DND-41 (cell line): ENCODE data around the gene SLC38A3.
A peak's percentile ranks its signal among the peaks of the same experiment; 100 is the strongest.
"Not testable (repeated sequence)": the region's sequence is repeated elsewhere in the genome, so short reads cannot be mapped to it uniquely, and the experiment has no call there.

Experiments used
- ATAC-seq: fragments of 200-7000 bp; cut with Tn5 transposase; 3 replicates; pipeline ENCODE4 v1.9.1; 2021; ENCODE audit warnings: low read depth; ENCODE audit not compliant: insufficient read depth
- DNase-seq: peaks from one replicate; pipeline ENCODE4 v3.0.0-alpha.2; 2020
- H2AFZ ChIP-seq: 2 replicates; pipeline ENCODE4 v1.6.0; 2012; ENCODE audit warnings: low read depth, low read length
- H3K27ac ChIP-seq: 2 replicates; pipeline ENCODE4 v1.5.1; 2012; ENCODE audit warnings: low read length, inconsistent platforms
- H3K27me3 ChIP-seq: fragments of 200-600 bp; sonication (generic); 2 replicates; pipeline ENCODE4 v1.6.0; 2012; ENCODE audit warnings: low read length, mild to moderate bottlenecking, inconsistent platforms; ENCODE audit not compliant: insufficient read depth, poor library complexity
- H3K36me3 ChIP-seq: 2 replicates; pipeline ENCODE4 v1.5.1; 2012; ENCODE audit warnings: low read length, inconsistent platforms; ENCODE audit not compliant: insufficient read depth
- H3K4me1 ChIP-seq: 2 replicates; pipeline ENCODE4 v1.5.1; 2012; ENCODE audit warnings: mild to moderate bottlenecking, low read length; ENCODE audit not compliant: insufficient read depth
- H3K4me2 ChIP-seq: 2 replicates; pipeline ENCODE4 v1.6.0; 2012; ENCODE audit warnings: mild to moderate bottlenecking, moderate library complexity, low read length, inconsistent platforms; ENCODE audit not compliant: insufficient read depth
- H3K4me3 ChIP-seq, 2 experiments: fragments of 200-600 bp in 1 of 2; shearing (Covaris generic) in 1 of 2; 2 replicates each; pipeline ENCODE4 v1.5.1; 2012 to 2016; ENCODE audit warnings: inconsistent platforms in 2 of 2, low read length in 2 of 2, mild to moderate bottlenecking in 2 of 2, low read depth in 1 of 2, moderate library complexity in 1 of 2
- H3K79me2 ChIP-seq: 2 replicates; pipeline ENCODE4 v1.6.0; 2012; ENCODE audit warnings: low read length, inconsistent platforms; ENCODE audit not compliant: insufficient read depth
- H3K9ac ChIP-seq: 2 replicates; pipeline ENCODE4 v1.6.0; 2012; ENCODE audit warnings: low read depth, mild to moderate bottlenecking, inconsistent platforms, low read length, moderate library complexity
- H3K9me3 ChIP-seq: 2 replicates; pipeline ENCODE4 v1.5.1; 2012; ENCODE audit warnings: low read length, moderate library complexity, mild to moderate bottlenecking, inconsistent platforms; ENCODE audit not compliant: insufficient read depth, severe bottlenecking
- H4K20me1 ChIP-seq: 2 replicates; pipeline ENCODE4 v1.6.0; 2012; ENCODE audit warnings: low read length; ENCODE audit not compliant: insufficient read depth
- CTCF ChIP-seq: IDR thresholded peaks from 2 replicates; pipeline ENCODE4 v1.5.1; 2012; ENCODE audit warnings: borderline replicate concordance, low read length, moderate library complexity, mild to moderate bottlenecking; ENCODE audit not compliant: poor library complexity, severe bottlenecking; ENCODE audit errors: extremely low read depth
- EZH2 ChIP-seq: IDR thresholded peaks from 3 replicates; pipeline ENCODE4 v1.6.1; 2012; ENCODE audit warnings: borderline replicate concordance, low read depth, mild to moderate bottlenecking, moderate library complexity, low read length, inconsistent platforms; ENCODE audit not compliant: severe bottlenecking

The SLC38A3 gene

GRCh38 chr3:50260027-50260941, 55.2 kb downstream of the SLC38A3 start:
- peak overlapping the region; percentile 19 to 60; a peak in 3 of 4 replicates for H3K4me3 ChIP-seq
- H3K36me3 ChIP-seq = peaks cover 27% of the 10 kb centered on the region
- peak; percentile 83 for DNase-seq
- peaks cover 18% of the 10 kb centered on the region for H3K4me1 ChIP-seq
- no peaks in the 10 kb centered on the region for H3K9me3 ChIP-seq
- TF ChIP-seq EZH2 (no peak), CTCF (peak; percentile 95)
- no peaks in the 10 kb centered on the region for H3K27me3 ChIP-seq
- H3K79me2 ChIP-seq = no peaks in the 10 kb centered on the region
- H3K4me2 ChIP-seq = peak overlapping the region; percentile 81
- H3K9ac ChIP-seq = peak overlapping the region; percentile 61
- peak overlapping the region; percentile 65 for H2AFZ ChIP-seq
- H4K20me1 ChIP-seq = peaks cover 14% of the 10 kb centered on the region
- ATAC-seq = peak; percentile 91
- H3K27ac ChIP-seq = peak overlapping the region; percentile 52

- no peak for ATAC-seq
- H3K4me2 ChIP-seq = peak overlapping the region; percentile 81
- H3K4me1 ChIP-seq = peaks cover 18% of the 10 kb centered on the region
- H3K36me3 ChIP-seq = peaks cover 24% of the 10 kb centered on the region
- H2AFZ ChIP-seq = peak overlapping the region; percentile 65; the same call in 1 of the 2 replicates
- peak overlapping the region in 1 of 2 experiments; percentile 60; a peak in 3 of 4 replicates for H3K4me3 ChIP-seq
- peak overlapping the region; percentile 61 for H3K9ac ChIP-seq
- no peak for TF ChIP-seq CTCF
- no peak for TF ChIP-seq EZH2
- H3K9me3 ChIP-seq = no peaks in the 10 kb centered on the region
- peaks cover 12% of the 10 kb centered on the region; the same call in 1 of the 2 replicates for H4K20me1 ChIP-seq
- H3K27ac ChIP-seq = peak overlapping the region; percentile 52; the same call in 1 of the 2 replicates
- H3K27me3 ChIP-seq = no peaks in the 10 kb centered on the region
- no peak for DNase-seq
- H3K79me2 ChIP-seq = no peaks in the 10 kb centered on the region
These were observed 55.9 kb downstream of the SLC38A3 start for GRCh38 chr3:50260942-50261441.

GRCh38 chr3:50261505-50261904, 56.4 kb downstream of the SLC38A3 start:
- H4K20me1 ChIP-seq = peaks cover 8% of the 10 kb centered on the region; the same call in 1 of the 2 replicates
- 0 out of 2 replicates have a peak overlapping the region, but pooled peaks have one; percentile 81 for H3K4me2 ChIP-seq
- H3K79me2 ChIP-seq = no peaks in the 10 kb centered on the region
- no peak overlapping the region for H2AFZ ChIP-seq
- H3K9me3 ChIP-seq = no peaks in the 10 kb centered on the region
- peaks cover 18% of the 10 kb centered on the region for H3K4me1 ChIP-seq
- no peak overlapping the region for H3K4me3 ChIP-seq
- H3K9ac ChIP-seq = peak overlapping the region; percentile 61; the same call in 1 of the 2 replicates
- no peaks in the 10 kb centered on the region for H3K27me3 ChIP-seq
- H3K36me3 ChIP-seq = peaks cover 18% of the 10 kb centered on the region
- DNase-seq = no peak
- TF ChIP-seq EZH2 (no peak), CTCF (no peak)
- no peak overlapping the region for H3K27ac ChIP-seq
- ATAC-seq = no peak

GRCh38 chr3:50262200-50262599, 57.1 kb downstream of the SLC38A3 start:
- ATAC-seq, H3K27ac ChIP-seq, H3K4me2 ChIP-seq, H4K20me1 ChIP-seq, H3K79me2 ChIP-seq, DNase-seq, H3K27me3 ChIP-seq, H2AFZ ChIP-seq, H3K9me3 ChIP-seq, H3K9ac ChIP-seq, H3K4me3 ChIP-seq: not testable (repeated sequence)
- H3K4me1 ChIP-seq = peaks cover 18% of the 10 kb centered on the region
- peaks cover 11% of the 10 kb centered on the region for H3K36me3 ChIP-seq
